ENCODE measurements around the gene AKR1E2. TPM values are rescaled to one million over a fixed set of nuclear protein-coding genes. Genes with fewer than 3 reads are reported as not detected.

AKR1E2 gene
- total RNA-seq, 1 donor from 2014 or later, result 4.7 TPM

DNA sequence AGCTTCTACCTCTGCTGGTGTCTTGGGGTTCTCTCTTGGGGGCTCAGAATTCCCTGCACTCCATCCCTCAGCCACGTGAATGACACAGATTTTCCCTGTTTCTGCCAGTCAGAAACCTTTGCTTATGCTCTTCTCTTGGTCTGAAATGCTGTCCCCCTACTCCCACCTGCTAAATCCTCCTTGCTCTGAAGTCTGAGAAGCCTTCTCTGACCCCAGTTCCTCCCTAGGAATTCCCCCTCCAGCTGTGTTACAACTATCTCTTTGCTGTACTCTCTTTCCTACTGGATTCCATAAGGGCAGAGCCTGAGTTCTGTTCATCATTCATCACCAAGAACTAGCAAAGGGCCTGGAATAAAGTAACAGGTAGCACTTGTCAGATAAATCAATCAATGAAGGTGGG is 33.6 kb upstream of the AKR1E2 start:
- Mint-ChIP-seq H3K36me3 (no peaks in the 10 kb centered on the region), H3K4me3 (no peak overlapping the region), H3K27ac (no peak overlapping the region), H3K9me3 (no peaks in the 10 kb centered on the region), H3K27me3 (no peaks in the 10 kb centered on the region), H3K4me1 (ENCODE audit: unreplicated experiment) (no peaks in the 10 kb centered on the region)
- TF ChIP-seq, protein P1, sequence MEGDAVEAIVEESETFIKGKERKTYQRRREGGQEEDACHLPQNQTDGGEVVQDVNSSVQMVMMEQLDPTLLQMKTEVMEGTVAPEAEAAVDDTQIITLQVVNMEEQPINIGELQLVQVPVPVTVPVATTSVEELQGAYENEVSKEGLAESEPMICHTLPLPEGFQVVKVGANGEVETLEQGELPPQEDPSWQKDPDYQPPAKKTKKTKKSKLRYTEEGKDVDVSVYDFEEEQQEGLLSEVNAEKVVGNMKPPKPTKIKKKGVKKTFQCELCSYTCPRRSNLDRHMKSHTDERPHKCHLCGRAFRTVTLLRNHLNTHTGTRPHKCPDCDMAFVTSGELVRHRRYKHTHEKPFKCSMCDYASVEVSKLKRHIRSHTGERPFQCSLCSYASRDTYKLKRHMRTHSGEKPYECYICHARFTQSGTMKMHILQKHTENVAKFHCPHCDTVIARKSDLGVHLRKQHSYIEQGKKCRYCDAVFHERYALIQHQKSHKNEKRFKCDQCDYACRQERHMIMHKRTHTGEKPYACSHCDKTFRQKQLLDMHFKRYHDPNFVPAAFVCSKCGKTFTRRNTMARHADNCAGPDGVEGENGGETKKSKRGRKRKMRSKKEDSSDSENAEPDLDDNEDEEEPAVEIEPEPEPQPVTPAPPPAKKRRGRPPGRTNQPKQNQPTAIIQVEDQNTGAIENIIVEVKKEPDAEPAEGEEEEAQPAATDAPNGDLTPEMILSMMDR (conservative IDR thresholded peaks at IDR 0.05), result no peak
- DNase-seq (ENCODE audit: extremely low spot score, unreplicated experiment), result no peak

DNA sequence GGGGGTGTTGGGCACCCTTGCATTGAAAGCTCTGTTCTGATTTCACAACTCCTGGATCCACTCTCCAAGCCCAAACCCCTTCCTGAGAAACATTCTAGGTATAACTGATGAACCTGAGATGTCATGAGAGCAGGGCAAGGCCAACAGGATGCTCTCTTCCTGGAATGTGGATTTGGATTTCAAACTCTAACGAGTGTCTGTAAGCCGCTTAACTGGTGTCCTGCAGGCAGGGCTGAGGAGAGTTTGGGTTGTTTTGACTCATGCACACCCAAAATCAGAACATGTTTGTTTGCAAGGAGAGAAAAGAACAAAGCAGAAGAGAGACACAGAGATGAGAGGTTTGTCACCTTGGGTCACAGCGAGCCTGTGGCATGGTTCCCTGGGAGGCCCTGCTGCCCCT is 24.6 kb upstream of the AKR1E2 start:
- H3K27ac Mint-ChIP-seq, result no peak overlapping the region
- no peaks in the 10 kb centered on the region for H3K27me3 Mint-ChIP-seq
- no peaks in the 10 kb centered on the region for H3K4me1 Mint-ChIP-seq (ENCODE audit: unreplicated experiment)
- TF ChIP-seq, protein P1 (conservative IDR thresholded peaks at IDR 0.05), result no peak
- H3K4me3 Mint-ChIP-seq, result no peak overlapping the region
- no peak for DNase-seq (ENCODE audit: extremely low spot score, unreplicated experiment)
- H3K36me3 Mint-ChIP-seq, result no peaks in the 10 kb centered on the region
- no peaks in the 10 kb centered on the region for H3K9me3 Mint-ChIP-seq

DNA sequence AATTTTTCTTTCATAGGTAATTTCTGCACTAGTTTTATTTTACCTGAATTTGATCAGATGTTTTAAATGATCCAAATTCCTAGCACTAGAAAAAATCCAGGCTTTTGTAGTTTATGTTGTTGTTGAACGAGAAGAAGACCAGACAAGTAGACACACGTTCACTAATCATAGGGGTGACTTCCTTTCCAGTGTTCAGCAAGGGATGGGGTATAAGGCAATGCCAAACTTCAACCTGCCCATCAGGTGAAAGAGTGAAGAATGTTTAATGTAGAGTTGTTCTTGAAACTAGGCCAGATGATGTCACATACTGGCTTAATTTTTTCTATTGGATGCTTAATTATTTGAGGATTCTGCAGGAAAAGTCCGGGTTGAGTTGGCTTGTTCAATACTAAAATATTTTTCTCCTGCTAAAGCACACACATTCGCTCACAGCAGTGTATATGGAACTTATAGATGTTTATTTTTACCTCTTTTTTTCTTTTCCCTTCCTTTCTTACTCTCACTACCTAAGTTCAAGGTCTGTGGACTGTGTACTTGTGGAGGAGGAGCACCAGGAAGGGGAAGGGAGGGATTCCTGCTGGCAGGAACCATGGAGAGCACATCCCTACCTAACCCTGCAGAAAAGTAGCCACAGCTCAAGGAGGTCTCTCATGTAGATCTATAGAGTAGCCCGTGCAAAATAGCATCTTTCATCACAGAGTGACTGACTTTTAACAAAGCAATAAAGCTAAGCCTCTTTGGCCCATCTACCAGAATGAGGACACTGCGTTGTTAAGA is 23.1 kb upstream of the AKR1E2 start:
- DNase-seq (ENCODE audit: extremely low spot score, unreplicated experiment), result no peak
- Mint-ChIP-seq H3K27ac (no peak overlapping the region), H3K27me3 (no peaks in the 10 kb centered on the region), H3K4me1 (ENCODE audit: unreplicated experiment) (no peaks in the 10 kb centered on the region), H3K36me3 (no peaks in the 10 kb centered on the region), H3K4me3 (no peak overlapping the region), H3K9me3 (no peaks in the 10 kb centered on the region)
- TF ChIP-seq, protein P1 (conservative IDR thresholded peaks at IDR 0.05), result no peak

DNA sequence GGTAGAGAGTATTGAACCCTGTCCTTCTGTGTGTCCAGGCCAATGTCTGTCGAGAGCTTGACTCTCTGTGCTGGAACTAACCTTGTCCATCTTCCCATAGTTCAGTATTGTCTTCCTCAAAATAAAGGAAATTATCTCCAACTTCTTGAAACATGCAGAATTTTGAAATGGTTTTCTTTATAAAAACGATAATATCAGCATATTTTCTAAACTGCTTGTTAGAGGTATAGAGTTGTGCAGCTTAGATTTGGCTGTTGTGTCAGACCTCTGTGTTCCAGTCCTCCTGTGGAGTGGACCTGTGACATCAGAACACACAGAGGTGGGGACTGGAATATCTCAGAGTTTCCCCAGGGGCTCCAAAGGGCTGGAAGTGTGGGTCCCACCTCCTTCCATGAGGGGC is 22.2 kb upstream of the AKR1E2 start:
- H3K27me3 Mint-ChIP-seq, result no peaks in the 10 kb centered on the region

DNA sequence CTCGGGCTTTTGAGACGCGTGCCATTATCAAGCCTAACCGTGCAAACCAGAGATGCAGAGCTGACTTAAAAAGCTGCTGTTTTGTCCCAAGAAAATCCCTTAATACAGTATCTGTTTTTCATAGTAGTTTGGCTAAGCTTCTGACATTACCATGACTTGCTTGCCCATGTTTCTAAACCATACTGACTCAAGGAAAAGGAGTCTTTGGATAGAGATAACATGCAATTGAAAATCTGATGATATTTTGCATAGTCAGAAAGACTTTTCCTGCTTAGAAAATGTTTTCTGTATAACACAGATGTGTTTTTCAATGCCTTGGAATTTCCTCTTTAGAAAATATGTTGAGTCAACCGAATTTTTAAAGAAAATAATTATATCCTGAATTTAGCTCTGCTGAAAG is 21.5 kb upstream of the AKR1E2 start:
- TF ChIP-seq, protein P1 (conservative IDR thresholded peaks at IDR 0.05), result no peak
- Mint-ChIP-seq H3K9me3 (no peaks in the 10 kb centered on the region), H3K27me3 (no peaks in the 10 kb centered on the region), H3K36me3 (no peaks in the 10 kb centered on the region), H3K27ac (no peak overlapping the region), H3K4me1 (ENCODE audit: unreplicated experiment) (no peaks in the 10 kb centered on the region), H3K4me3 (no peak overlapping the region)
- no peak for DNase-seq (ENCODE audit: extremely low spot score, unreplicated experiment)

More for the DNA sequence above, 22.2 kb upstream of the AKR1E2 start:
- no peaks in the 10 kb centered on the region for H3K4me1 Mint-ChIP-seq (ENCODE audit: unreplicated experiment)
- no peak overlapping the region for H3K4me3 Mint-ChIP-seq
- DNase-seq (ENCODE audit: extremely low spot score, unreplicated experiment), result no peak
- no peaks in the 10 kb centered on the region for H3K36me3 Mint-ChIP-seq
- TF ChIP-seq, protein P1 (conservative IDR thresholded peaks at IDR 0.05), result no peak
- no peaks in the 10 kb centered on the region for H3K9me3 Mint-ChIP-seq
- no peak overlapping the region for H3K27ac Mint-ChIP-seq

All from type B pancreatic cell (in vitro differentiated cells).